Esophagus muscularis mucosa (tissue), 4 donors: ENCODE results near the gene ITGB1BP2. TPM values are rescaled to one million over a fixed set of nuclear protein-coding genes. Genes with fewer than 3 reads are reported as not detected.
"Not testable (repeated sequence)": the region's sequence is repeated elsewhere in the genome, so short reads cannot be mapped to it uniquely, and the experiment has no call there.

Source experiments
- DNase-seq: peaks from one replicate; pipeline ENCODE4 v3.0.0-alpha.2; 2017; ENCODE audit errors: extremely low spot score
- H3K27ac ChIP-seq, 4 donors: fragments of 200-600 bp; sonication (generic); replicated peaks in 1 of 4; 1 replicate in 3 of 4; 2 replicates in 1 of 4; pipeline ENCODE4 v1.5.1; 2016 to 2019; ENCODE audit warnings: mild to moderate bottlenecking in 1 of 4
- H3K27me3 ChIP-seq, 4 donors: fragments of 200-600 bp; sonication (generic); one replicate each; pipeline versions ENCODE4 v1.5.1 to v1.6.0; 2016 to 2019
- H3K36me3 ChIP-seq, 4 donors: fragments of 200-600 bp; sonication (generic); one replicate each; pipeline ENCODE4 v1.5.1; 2016 to 2019
- H3K4me1 ChIP-seq, 4 donors: fragments of 200-600 bp; sonication (generic); one replicate each; pipeline ENCODE4 v1.5.1; 2016 to 2019
- H3K4me3 ChIP-seq, 4 donors: fragments of 200-600 bp; sonication (generic); 1 replicate in 2 of 4; 2 replicates in 2 of 4; pipeline ENCODE4 v1.5.1; 2016 to 2019; ENCODE audit warnings: mild to moderate bottlenecking in 4 of 4, moderate library complexity in 1 of 4
- H3K9me3 ChIP-seq, 4 donors: fragments of 200-600 bp; sonication (generic); 1 replicate in 3 of 4; 2 replicates in 1 of 4; pipeline ENCODE4 v1.5.1; 2016 to 2019
- EP300 ChIP-seq: sonication (generic); formaldehyde crosslinking; IDR thresholded peaks from one replicate; pipeline ENCODE4 v1.6.1; 2017; ENCODE audit warnings: antibody characterized with exemption
- POLR2A ChIP-seq: fragments of 450-650 bp; IDR thresholded peaks from one replicate; pipeline ENCODE4 v1.6.1; 2017; ENCODE audit warnings: antibody characterized with exemption, moderate library complexity, mild to moderate bottlenecking, low read depth
- POLR2AphosphoS5 ChIP-seq, 2 donors: sonication (generic); formaldehyde crosslinking; IDR thresholded peaks; one replicate each; pipeline ENCODE4 v1.6.1; 2017; ENCODE audit warnings: antibody characterized with exemption in 2 of 2
- WGBS: methylation state at CpG from one replicate; pipeline ENCODE4 v1.1.5; 2018; 5-methylcytosine and 5-hydroxymethylcytosine counted together
- intact Hi-C: fragments of 100-400 bp; cut with DNase I; formaldehyde crosslinking; loops from one replicate; pipeline ENCODE4 v1.15.1; 2023
- total RNA-seq, 4 donors: library from RNA; depleted of rRNA; stranded (reverse); fragments of >200 nt; gene quantifications; one replicate each; pipeline versions ENCODE4 v1.1.0 to v1.2.1, GENCODE V29; 2016
- TF ChIP-seq, protein P1 (sequence below), 3 experiments: fragments of 200-600 bp in 2 of 3; fragments of 450-650 bp in 1 of 3; sonication (generic) in 2 of 3; IDR thresholded peaks; one replicate each; pipeline ENCODE4 v1.5.1; 2017 to 2019; ENCODE audit warnings: antibody characterized with exemption in 3 of 3, mild to moderate bottlenecking in 2 of 3, moderate library complexity in 1 of 3

The ITGB1BP2 gene
- total RNA-seq, 4 donors from 2014 or later = 12.0 to 35.7 (median 22.2) TPM

DNA sequence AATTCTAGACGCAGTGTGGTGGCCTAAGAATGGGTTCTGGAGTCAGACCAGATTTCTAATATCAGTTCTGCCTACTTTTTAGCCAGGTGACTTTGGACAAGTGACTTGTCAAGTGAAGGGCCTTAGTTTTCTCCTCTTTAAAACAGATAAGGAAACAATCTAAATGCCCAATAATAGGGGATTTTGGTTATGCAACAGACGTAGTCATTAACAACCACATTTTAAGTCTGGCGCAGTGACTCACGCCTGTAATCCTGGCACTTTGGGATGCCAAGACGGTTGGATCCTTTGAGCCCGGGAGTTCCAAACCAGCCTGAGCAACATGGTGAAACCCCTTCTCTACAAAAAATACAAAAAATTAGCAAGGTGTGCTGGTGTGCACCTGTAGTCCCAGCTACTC lies 45.5 kb upstream of the ITGB1BP2 start:
- Histone ChIP-seq H3K4me1 (peaks cover 6 to 26% (median 21%) of the 10 kb centered on the region in 4 donors), H3K36me3 (no peaks in the 10 kb centered on the region), H3K9me3 (no peaks in the 10 kb centered on the region), H3K4me3 (no peak overlapping the region), H3K27ac (peak overlapping the region in 2 of 4 donors; percentile 90 to 91), H3K27me3 (no peaks in the 10 kb centered on the region)
- no peak for DNase-seq
- TF ChIP-seq, protein P1, sequence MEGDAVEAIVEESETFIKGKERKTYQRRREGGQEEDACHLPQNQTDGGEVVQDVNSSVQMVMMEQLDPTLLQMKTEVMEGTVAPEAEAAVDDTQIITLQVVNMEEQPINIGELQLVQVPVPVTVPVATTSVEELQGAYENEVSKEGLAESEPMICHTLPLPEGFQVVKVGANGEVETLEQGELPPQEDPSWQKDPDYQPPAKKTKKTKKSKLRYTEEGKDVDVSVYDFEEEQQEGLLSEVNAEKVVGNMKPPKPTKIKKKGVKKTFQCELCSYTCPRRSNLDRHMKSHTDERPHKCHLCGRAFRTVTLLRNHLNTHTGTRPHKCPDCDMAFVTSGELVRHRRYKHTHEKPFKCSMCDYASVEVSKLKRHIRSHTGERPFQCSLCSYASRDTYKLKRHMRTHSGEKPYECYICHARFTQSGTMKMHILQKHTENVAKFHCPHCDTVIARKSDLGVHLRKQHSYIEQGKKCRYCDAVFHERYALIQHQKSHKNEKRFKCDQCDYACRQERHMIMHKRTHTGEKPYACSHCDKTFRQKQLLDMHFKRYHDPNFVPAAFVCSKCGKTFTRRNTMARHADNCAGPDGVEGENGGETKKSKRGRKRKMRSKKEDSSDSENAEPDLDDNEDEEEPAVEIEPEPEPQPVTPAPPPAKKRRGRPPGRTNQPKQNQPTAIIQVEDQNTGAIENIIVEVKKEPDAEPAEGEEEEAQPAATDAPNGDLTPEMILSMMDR (IDR thresholded peaks at IDR 0.05) = no peak
- intact Hi-C loops = loop anchor here (1.0 to 10.0 kb wide), 3 partner anchors 26 to 131 kb away; partner anchors contain the start of gene TAF1
- 65% methylated on average over 6 of the region's 6 CpGs for whole genome bisulfite sequencing

DNA sequence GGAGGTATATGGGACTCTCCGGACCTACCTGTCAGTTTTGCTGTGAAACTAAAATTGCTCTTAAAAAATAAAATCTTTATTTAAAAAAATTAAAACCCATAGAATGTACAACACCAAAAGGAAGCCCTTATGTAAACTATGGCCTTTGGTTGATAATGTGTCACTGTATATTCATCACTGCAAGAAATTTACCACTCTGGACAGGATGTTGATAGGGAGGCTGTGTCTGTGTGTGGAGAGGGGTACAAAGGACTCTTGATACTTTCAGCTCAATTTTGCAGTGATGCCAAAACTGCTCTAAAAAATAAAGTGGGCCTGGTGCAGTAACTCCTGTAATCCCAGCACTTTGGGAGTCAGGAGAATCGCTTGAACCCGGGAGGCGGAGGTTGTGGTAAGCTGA lies 44.7 kb upstream of the ITGB1BP2 start:
- Histone ChIP-seq H3K9me3 (no peaks in the 10 kb centered on the region), H3K4me1 (peaks cover 6 to 18% (median 18%) of the 10 kb centered on the region in 4 donors), H3K36me3 (no peaks in the 10 kb centered on the region), H3K4me3 (no peak overlapping the region), H3K27me3 (no peaks in the 10 kb centered on the region), H3K27ac (no peak overlapping the region)
- TF ChIP-seq, protein P1 (IDR thresholded peaks at IDR 0.05) = no peak
- no peak for TF ChIP-seq EP300
- TF ChIP-seq POLR2AphosphoS5 (IDR thresholded peaks at IDR 0.05) = no peak
- TF ChIP-seq POLR2A = no peak
- DNase-seq = no peak
- intact Hi-C loops = loop anchor here (1.0 to 10.0 kb wide), 3 partner anchors 25 to 132 kb away; partner anchors contain the start of gene TAF1
- WGBS = 83% methylated on average over 4 of the region's 4 CpGs

DNA sequence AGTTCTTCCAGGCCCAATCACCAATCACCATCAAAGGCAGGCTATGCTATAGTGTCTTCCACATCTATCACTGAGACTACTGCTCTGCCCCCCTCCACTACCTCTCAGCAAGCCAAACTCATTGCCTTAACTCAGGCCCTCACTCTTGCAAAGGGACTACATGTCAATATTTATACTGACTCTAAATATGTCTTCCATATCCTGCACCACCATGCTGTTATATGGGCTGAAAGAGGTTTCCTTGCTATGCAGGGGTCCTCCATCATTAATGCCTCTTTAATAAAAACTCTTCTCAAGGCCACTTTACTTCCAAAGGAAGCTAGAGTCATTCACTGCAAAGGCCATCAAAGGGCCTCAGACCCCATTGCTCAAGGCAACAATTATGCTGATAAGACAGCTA lies 32.9 kb upstream of the ITGB1BP2 start:
- DNase-seq, H3K9me3 ChIP-seq, H3K4me1 ChIP-seq, H3K27me3 ChIP-seq, H3K27ac ChIP-seq, intact Hi-C loops, H3K36me3 ChIP-seq, H3K4me3 ChIP-seq: not testable (repeated sequence)

DNA sequence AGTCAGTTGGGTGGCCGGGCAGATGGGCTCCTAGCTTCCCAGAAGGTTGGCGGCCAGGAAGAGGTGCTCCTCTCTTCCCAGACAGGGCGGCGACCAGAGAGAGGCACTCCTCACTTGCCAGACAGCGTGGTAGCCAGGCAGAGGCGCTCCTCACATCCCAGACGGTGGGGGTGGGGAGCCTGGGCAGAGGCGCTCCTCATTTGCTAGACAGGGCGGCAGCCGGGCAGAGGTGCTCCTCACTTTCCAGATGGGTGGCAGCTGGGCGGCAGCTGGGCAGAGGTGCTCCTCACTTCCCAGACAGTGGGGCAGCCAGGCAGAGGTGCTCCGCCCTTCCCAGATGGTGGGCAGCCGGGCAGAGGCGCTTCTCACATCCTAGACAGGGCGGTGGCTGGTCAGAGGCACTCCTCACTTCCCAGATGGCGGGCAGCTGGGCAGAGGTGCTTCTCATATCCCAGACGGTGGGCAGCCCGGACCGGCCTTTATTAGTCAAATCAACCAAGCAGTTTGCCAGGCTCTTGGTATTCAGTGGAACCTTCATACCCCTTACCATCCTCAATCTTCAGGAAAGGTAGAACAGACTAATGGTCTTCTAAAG lies 31.7 kb upstream of the ITGB1BP2 start:
- no peak overlapping the region for H3K4me3 ChIP-seq
- no peak for DNase-seq
- no peaks in the 10 kb centered on the region for H3K9me3 ChIP-seq
- H3K27ac ChIP-seq = no peak overlapping the region
- no peaks in the 10 kb centered on the region for H3K36me3 ChIP-seq
- WGBS = 88% methylated on average over 10 of the region's 19 CpGs
- TF ChIP-seq EP300 = no peak
- no peak for TF ChIP-seq POLR2AphosphoS5 (IDR thresholded peaks at IDR 0.05)
- no peak for TF ChIP-seq POLR2A
- TF ChIP-seq, protein P1 (IDR thresholded peaks at IDR 0.05) = no peak
- no peaks in the 10 kb centered on the region for H3K27me3 ChIP-seq
- intact Hi-C loops = no loop called here
- H3K4me1 ChIP-seq = no peaks in the 10 kb centered on the region

DNA sequence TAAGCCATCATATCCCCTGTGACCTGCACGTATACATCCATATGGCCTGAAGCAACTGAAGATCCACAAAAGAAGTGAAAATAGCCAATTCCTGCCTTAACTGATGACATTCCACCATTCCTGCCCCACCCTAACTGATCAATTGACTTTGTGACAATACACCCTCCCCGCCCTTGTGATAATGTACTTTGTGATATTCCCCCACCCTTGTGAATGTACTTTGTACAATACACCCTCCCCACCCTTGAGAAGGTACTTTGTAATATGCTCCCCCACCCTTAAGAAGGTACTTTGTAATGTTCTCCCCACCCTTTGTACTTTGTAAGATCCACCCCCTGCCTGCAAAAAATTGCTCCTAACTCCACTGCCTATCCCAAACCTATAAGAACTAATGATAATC lies 29.2 kb upstream of the ITGB1BP2 start:
- intact Hi-C loops, H3K4me1 ChIP-seq: not testable (repeated sequence)
- WGBS = 79% methylated on average over 2 of the region's 2 CpGs

DNA sequence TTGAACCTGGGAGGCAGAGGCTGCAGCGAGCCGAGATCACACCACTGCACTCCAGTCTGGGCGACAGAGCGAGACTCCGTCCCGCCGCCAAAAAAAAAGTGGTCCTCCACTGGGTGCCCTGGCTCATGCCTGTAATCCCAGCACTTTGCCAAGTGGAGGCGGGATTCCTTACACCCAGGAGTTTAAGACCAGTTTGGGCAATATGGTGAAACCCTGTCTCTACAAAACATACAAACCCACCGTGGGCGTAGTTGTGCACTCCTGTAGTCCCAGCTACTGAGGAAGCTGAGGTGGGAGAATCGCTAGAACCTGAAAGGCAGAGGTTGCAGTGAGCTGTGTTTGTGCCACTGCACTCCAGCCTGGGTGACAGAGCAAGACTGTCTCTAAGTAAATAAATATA lies 20.2 kb upstream of the ITGB1BP2 start:
- peaks cover 7 to 19% (median 17%) of the 10 kb centered on the region in 4 donors for H3K4me1 ChIP-seq
- H3K27me3 ChIP-seq, DNase-seq, H3K36me3 ChIP-seq, H3K9me3 ChIP-seq, intact Hi-C loops, H3K27ac ChIP-seq, H3K4me3 ChIP-seq: not testable (repeated sequence)
- WGBS = 98% methylated on average over 8 of the region's 11 CpGs

More for the DNA sequence above, 29.2 kb upstream of the ITGB1BP2 start:
- H3K27ac ChIP-seq, H3K27me3 ChIP-seq, H3K4me3 ChIP-seq, DNase-seq, H3K9me3 ChIP-seq, H3K36me3 ChIP-seq: not testable (repeated sequence)
